Measurements from ENCODE around the gene CRIP1. TPM values are rescaled to one million over a fixed set of nuclear protein-coding genes. Genes with fewer than 3 reads are reported as not detected.

Gene CRIP1
- total and polyA plus RNA-seq, 2 donors (not counting 3 experiments of a cell fraction or from before 2014, with no cell fraction given): 3.1 to 8.1 TPM

DNA sequence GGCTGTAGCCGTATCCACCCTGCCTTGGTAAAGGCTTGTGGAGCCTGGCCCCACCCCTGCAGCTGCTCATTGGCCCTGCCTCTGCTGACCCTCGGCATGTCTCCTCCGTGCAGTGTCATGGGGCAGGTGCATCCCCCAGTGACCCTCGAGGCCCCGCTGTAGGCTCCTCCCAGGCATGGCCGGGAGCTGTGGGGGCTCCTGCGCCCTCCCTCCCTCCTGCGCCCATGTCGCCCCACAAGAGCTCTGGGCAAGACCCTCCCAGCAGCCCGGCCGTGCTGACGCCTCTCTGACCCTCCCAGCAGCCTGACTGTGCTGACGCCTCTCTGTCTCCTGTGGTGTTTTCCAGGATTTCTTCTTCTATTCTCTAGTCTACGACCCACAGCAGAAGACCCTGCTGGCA lies 32.8 kb upstream of the CRIP1 start:
- no peaks in the 10 kb centered on the region for H3K9me1 ChIP-seq (replicated peaks; ENCODE audit: control insufficient read depth, extremely low read depth, insufficient read depth, low read length)
- no peaks in the 10 kb centered on the region for H3K27me3 ChIP-seq (ENCODE audit: control insufficient read depth in 2 of 2, insufficient read depth in 2 of 2, low read length in 2 of 2)
- ChIA-PET CTCF (no interaction called here), POLR2A (no interaction called here)
- H3K27ac ChIP-seq (ENCODE audit: insufficient read depth, low read depth, low read length): no peak overlapping the region
- H3K36me3 ChIP-seq (ENCODE audit: control insufficient read depth in 2 of 2, extremely low read depth in 1 of 2, insufficient read depth in 2 of 2, low read length in 2 of 2): peaks cover 3 to 57% of the 10 kb centered on the region in 2 experiments
- no peak for FAIRE-seq
- no peak overlapping the region for H2AFZ ChIP-seq (ENCODE audit: low read depth, low read length)
- H3K9ac ChIP-seq (replicated peaks; ENCODE audit: extremely low read depth, insufficient read depth, low read length): no peak overlapping the region
- H3K79me2 ChIP-seq (ENCODE audit: control insufficient read depth, insufficient read depth, low read length): peaks cover 2% of the 10 kb centered on the region
- dilution Hi-C loops (cut with MboI; ENCODE audit: extremely low pct_ligation_motif_present, low sequenced_read_pairs) (no loop called here), intact Hi-C loops (cut with micrococcal nuclease) (no loop called here)
- H4K20me1 ChIP-seq (replicated peaks; ENCODE audit: control insufficient read depth, extremely low read depth, insufficient read depth, low read length): no peaks in the 10 kb centered on the region
- H3K4me2 ChIP-seq (ENCODE audit: insufficient read depth, low read length): no peak overlapping the region
- no peak for TF ChIP-seq MYC (IDR thresholded peaks at IDR 0.05; ENCODE audit: low read depth, low read length)
- TF ChIP-seq FOS (IDR thresholded peaks at IDR 0.05; ENCODE audit: borderline replicate concordance, insufficient read depth, low read length): no peak
- TF ChIP-seq, protein P1, sequence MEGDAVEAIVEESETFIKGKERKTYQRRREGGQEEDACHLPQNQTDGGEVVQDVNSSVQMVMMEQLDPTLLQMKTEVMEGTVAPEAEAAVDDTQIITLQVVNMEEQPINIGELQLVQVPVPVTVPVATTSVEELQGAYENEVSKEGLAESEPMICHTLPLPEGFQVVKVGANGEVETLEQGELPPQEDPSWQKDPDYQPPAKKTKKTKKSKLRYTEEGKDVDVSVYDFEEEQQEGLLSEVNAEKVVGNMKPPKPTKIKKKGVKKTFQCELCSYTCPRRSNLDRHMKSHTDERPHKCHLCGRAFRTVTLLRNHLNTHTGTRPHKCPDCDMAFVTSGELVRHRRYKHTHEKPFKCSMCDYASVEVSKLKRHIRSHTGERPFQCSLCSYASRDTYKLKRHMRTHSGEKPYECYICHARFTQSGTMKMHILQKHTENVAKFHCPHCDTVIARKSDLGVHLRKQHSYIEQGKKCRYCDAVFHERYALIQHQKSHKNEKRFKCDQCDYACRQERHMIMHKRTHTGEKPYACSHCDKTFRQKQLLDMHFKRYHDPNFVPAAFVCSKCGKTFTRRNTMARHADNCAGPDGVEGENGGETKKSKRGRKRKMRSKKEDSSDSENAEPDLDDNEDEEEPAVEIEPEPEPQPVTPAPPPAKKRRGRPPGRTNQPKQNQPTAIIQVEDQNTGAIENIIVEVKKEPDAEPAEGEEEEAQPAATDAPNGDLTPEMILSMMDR (IDR thresholded peaks at IDR 0.05; ENCODE audit: extremely low read depth in 1 of 2, insufficient read depth in 1 of 2, low read depth in 1 of 2, low read length in 2 of 2): no peak
- TF ChIP-seq EZH2 (IDR thresholded peaks at IDR 0.05; ENCODE audit: borderline replicate concordance, low read depth, low read length, severe bottlenecking): no peak
- TF ChIP-seq POLR2AphosphoS5 (IDR thresholded peaks at IDR 0.05; ENCODE audit: insufficient read depth, low read depth, low read length): no peak
- no peaks in the 10 kb centered on the region for H3K9me3 ChIP-seq (replicated peaks; ENCODE audit: control insufficient read depth, insufficient read depth, low read length)
- H3K4me3 ChIP-seq (replicated peaks in 1 of 3; ENCODE audit: insufficient read depth in 1 of 3, low read depth in 1 of 3, low read length in 3 of 3): no peak overlapping the region
- no TSS peak for BruUV-seq (replicated peaks)
- no peaks in the 10 kb centered on the region for H3K4me1 ChIP-seq (ENCODE audit: control insufficient read depth, extremely low read depth, insufficient read depth, low read length)
- no peak for DNase-seq (ENCODE audit: low read depth, low spot score)

DNA sequence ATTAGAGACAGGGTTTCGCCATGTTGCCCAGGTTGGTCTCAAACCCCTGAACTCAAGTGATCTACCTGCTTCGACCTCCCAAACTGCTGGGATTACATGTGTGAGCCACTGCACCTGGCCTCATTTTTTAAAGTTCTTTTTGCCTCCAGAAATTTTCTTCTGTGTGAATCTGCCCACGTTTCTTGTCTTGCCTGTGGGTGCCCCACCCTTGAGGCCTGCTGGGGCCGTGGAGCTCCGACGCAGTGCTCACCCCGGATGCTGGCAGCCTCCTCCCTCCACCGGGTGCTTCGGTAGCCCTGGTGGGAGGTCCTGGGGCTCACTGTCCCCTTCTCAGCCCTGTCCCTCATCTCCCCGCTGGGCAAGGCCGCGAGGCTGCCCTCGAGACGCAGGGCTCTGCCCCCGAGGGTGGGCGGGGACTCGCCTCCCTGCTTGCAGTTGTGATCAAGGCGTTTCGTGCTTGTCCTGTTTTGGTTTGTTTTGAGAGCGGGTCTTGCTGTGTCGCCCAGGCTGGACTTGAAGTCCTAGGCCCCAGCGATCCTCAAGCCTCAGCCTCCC lies 31.5 kb upstream of the CRIP1 start:
- Histone ChIP-seq H4K20me1 (replicated peaks; ENCODE audit: control insufficient read depth, extremely low read depth, insufficient read depth, low read length) (no peaks in the 10 kb centered on the region), H2AFZ (ENCODE audit: low read depth, low read length) (no peak overlapping the region), H3K79me2 (ENCODE audit: control insufficient read depth, insufficient read depth, low read length) (no peaks in the 10 kb centered on the region), H3K4me2 (ENCODE audit: insufficient read depth, low read length) (no peak overlapping the region), H3K4me1 (ENCODE audit: control insufficient read depth, extremely low read depth, insufficient read depth, low read length) (no peaks in the 10 kb centered on the region), H3K27ac (ENCODE audit: insufficient read depth, low read depth, low read length) (no peak overlapping the region), H3K36me3 (ENCODE audit: control insufficient read depth in 2 of 2, extremely low read depth in 1 of 2, insufficient read depth in 2 of 2, low read length in 2 of 2) (peaks cover 3 to 53% of the 10 kb centered on the region in 2 experiments), H3K9me3 (replicated peaks; ENCODE audit: control insufficient read depth, insufficient read depth, low read length) (no peaks in the 10 kb centered on the region), H3K27me3 (ENCODE audit: control insufficient read depth in 2 of 2, insufficient read depth in 2 of 2, low read length in 2 of 2) (no peaks in the 10 kb centered on the region), H3K4me3 (replicated peaks in 1 of 3; ENCODE audit: insufficient read depth in 1 of 3, low read depth in 1 of 3, low read length in 3 of 3) (no peak overlapping the region), H3K9ac (replicated peaks; ENCODE audit: extremely low read depth, insufficient read depth, low read length) (no peak overlapping the region), H3K9me1 (replicated peaks; ENCODE audit: control insufficient read depth, extremely low read depth, insufficient read depth, low read length) (no peaks in the 10 kb centered on the region)
- DNase-seq (ENCODE audit: low read depth, low spot score) (no peak), FAIRE-seq (no peak)
- no TSS peak for BruUV-seq (replicated peaks)
- CTCF ChIA-PET: no interaction called here
- TF ChIP-seq, protein P1 (IDR thresholded peaks at IDR 0.05; ENCODE audit: extremely low read depth in 1 of 2, insufficient read depth in 1 of 2, low read depth in 1 of 2, low read length in 2 of 2): no peak
- TF ChIP-seq, protein P2, sequence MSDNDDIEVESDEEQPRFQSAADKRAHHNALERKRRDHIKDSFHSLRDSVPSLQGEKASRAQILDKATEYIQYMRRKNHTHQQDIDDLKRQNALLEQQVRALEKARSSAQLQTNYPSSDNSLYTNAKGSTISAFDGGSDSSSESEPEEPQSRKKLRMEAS (IDR thresholded peaks at IDR 0.05; ENCODE audit: insufficient read depth, insufficient read length): no peak
- TF ChIP-seq FOS (IDR thresholded peaks at IDR 0.05; ENCODE audit: borderline replicate concordance, insufficient read depth, low read length): no peak
- TF ChIP-seq GATA2 (IDR thresholded peaks at IDR 0.05; ENCODE audit: insufficient read depth, insufficient read length, low read depth, low read length): no peak
- no peak for TF ChIP-seq POLR2AphosphoS5 (IDR thresholded peaks at IDR 0.05; ENCODE audit: insufficient read depth, low read depth, low read length)
- no peak for TF ChIP-seq EZH2 (IDR thresholded peaks at IDR 0.05; ENCODE audit: borderline replicate concordance, low read depth, low read length, severe bottlenecking)
- no peak for TF ChIP-seq MYC (IDR thresholded peaks at IDR 0.05; ENCODE audit: low read depth, low read length)
- intact Hi-C loops (cut with micrococcal nuclease) (no loop called here), dilution Hi-C loops (cut with MboI; ENCODE audit: extremely low pct_ligation_motif_present, low sequenced_read_pairs) (no loop called here)
- POLR2A ChIA-PET: no interaction called here

Measured in endothelial cell of umbilical vein (primary cell).